Activated CD4-positive, alpha-beta memory T cell treated with anti-CD3 and anti-CD28 coated beads, Interleukin-2, amount 10 ng/mL, durations not matched to agents 7 days and 5 days (primary cell): ENCODE results near the gene HIP1R. TPM values are rescaled to one million over a fixed set of nuclear protein-coding genes. Genes with fewer than 3 reads are reported as not detected.

Source experiments
- CTCF ChIA-PET: fragments of 350-600 bp; sonication (Branson Sonifier 250); formaldehyde crosslinking; loops from one replicate; lab custom pipeline; 2021; ENCODE audit warnings: antibody characterized with exemption, inconsistent platforms; lab: Charles Lee
- POLR2A ChIA-PET: fragments of 350-600 bp; sonication (Branson Sonifier 250); formaldehyde crosslinking; loops from one replicate; lab custom pipeline; 2021; ENCODE audit warnings: antibody characterized with exemption; lab: Charles Lee
- DNase-seq: peaks from one replicate; pipeline ENCODE4 v3.0.0-alpha.2; 2020
- H3K27ac Mint-ChIP-seq: one replicate; pipeline ENCODE4 v1.8.0; 2021; ENCODE audit warnings: mild to moderate bottlenecking, mixed read lengths
- H3K27me3 Mint-ChIP-seq: one replicate; pipeline ENCODE4 v1.8.0; 2021; ENCODE audit warnings: mixed read lengths
- H3K36me3 Mint-ChIP-seq: one replicate; pipeline ENCODE4 v1.8.0; 2021; ENCODE audit warnings: low read depth, mixed read lengths
- H3K4me1 Mint-ChIP-seq: one replicate; pipeline ENCODE4 v1.8.0; 2021; ENCODE audit warnings: mixed read lengths
- H3K4me3 Mint-ChIP-seq: one replicate; pipeline ENCODE4 v1.8.0; 2021; ENCODE audit warnings: mild to moderate bottlenecking, mixed read lengths
- H3K9me3 Mint-ChIP-seq: one replicate; pipeline ENCODE4 v1.8.0; 2021; ENCODE audit warnings: mixed read lengths
- total RNA-seq, 2 experiments: library from RNA; stranded (reverse); gene quantifications; one replicate each; pipeline ENCODE4 v1.2.3, GENCODE V29; 2021

The HIP1R gene
- total RNA-seq, 2 experiments from 2014 or later, result 23.4 to 24.7 TPM

- ChIA-PET POLR2A (interaction anchor here (0.8 to 1.6 kb wide), 3 partner anchors 10 to 406 kb away, joined by 3 to 5 read pairs (median 3); no protein-coding TSS in a partner anchor), CTCF (interaction anchor here (1.0 to 4.7 kb wide), 4 partner anchors 9 to 104 kb away, joined by 3 to 74 read pairs (median 15); partner anchors contain the start of gene ABCB9)
- Mint-ChIP-seq H3K27me3 (no peaks in the 10 kb centered on the region), H3K27ac (no peak overlapping the region), H3K4me1 (no peaks in the 10 kb centered on the region), H3K4me3 (no peak overlapping the region), H3K36me3 (peaks cover 16% of the 10 kb centered on the region), H3K9me3 (no peaks in the 10 kb centered on the region)
- no peak for DNase-seq
Observed at GRCh38 chr12:122862110-122862634, 26.9 kb downstream of the HIP1R start.

- H3K9me3 Mint-ChIP-seq, result no peaks in the 10 kb centered on the region
- POLR2A ChIA-PET, result interaction anchor here (1.0 to 1.3 kb wide), 2 partner anchors 16 to 25 kb away, joined by 3 read pairs; no protein-coding TSS in a partner anchor
Observed at GRCh38 chr12:122862872-122863701, 27.8 kb downstream of the HIP1R start.

GRCh38 chr12:122864894-122865253 lies 29.6 kb downstream of the HIP1R start:
- CTCF ChIA-PET, result interaction anchor here (0.8 to 2.0 kb wide), 4 partner anchors 15 to 373 kb away, joined by 3 to 7 read pairs (median 4); no protein-coding TSS in a partner anchor
- Mint-ChIP-seq H3K4me1 (no peaks in the 10 kb centered on the region), H3K9me3 (no peaks in the 10 kb centered on the region), H3K4me3 (no peak overlapping the region), H3K27ac (no peak overlapping the region), H3K27me3 (no peaks in the 10 kb centered on the region), H3K36me3 (peaks cover 31% of the 10 kb centered on the region)
- no peak for DNase-seq
- POLR2A ChIA-PET, result interaction anchor here (0.9 to 1.5 kb wide), 2 partner anchors 12 to 35 kb away, joined by 3 to 4 read pairs; no protein-coding TSS in a partner anchor

More at GRCh38 chr12:122862872-122863701, 27.8 kb downstream of the HIP1R start:
- Mint-ChIP-seq H3K36me3 (peaks cover 16% of the 10 kb centered on the region), H3K4me3 (no peak overlapping the region), H3K4me1 (no peaks in the 10 kb centered on the region), H3K27ac (peak overlapping the region; percentile 31), H3K27me3 (no peaks in the 10 kb centered on the region)
- CTCF ChIA-PET, result interaction anchor here (4.7 kb wide), 1 partner anchor 90 kb away, joined by 74 read pairs; no protein-coding TSS in a partner anchor
- no peak for DNase-seq

GRCh38 chr12:122865268-122866231 lies 30.3 kb downstream of the HIP1R start:
- Mint-ChIP-seq H3K9me3 (no peaks in the 10 kb centered on the region), H3K36me3 (peaks cover 38% of the 10 kb centered on the region), H3K27ac (no peak overlapping the region), H3K4me3 (no peak overlapping the region), H3K4me1 (no peaks in the 10 kb centered on the region), H3K27me3 (no peaks in the 10 kb centered on the region)
- CTCF ChIA-PET, result interaction anchor here (0.6 to 2.0 kb wide), 5 partner anchors 14 to 373 kb away, joined by 3 to 7 read pairs (median 3); no protein-coding TSS in a partner anchor
- no peak for DNase-seq
- POLR2A ChIA-PET, result interaction anchor here (0.9 to 1.5 kb wide), 2 partner anchors 11 to 34 kb away, joined by 3 to 4 read pairs; no protein-coding TSS in a partner anchor

GRCh38 chr12:122866379-122866778 lies 31.1 kb downstream of the HIP1R start:
- no peak for DNase-seq
- Mint-ChIP-seq H3K27ac (no peak overlapping the region), H3K4me1 (peaks cover 8% of the 10 kb centered on the region), H3K36me3 (peaks cover 46% of the 10 kb centered on the region), H3K4me3 (no peak overlapping the region), H3K9me3 (no peaks in the 10 kb centered on the region), H3K27me3 (no peaks in the 10 kb centered on the region)
- ChIA-PET CTCF (interaction anchor here (0.6 kb wide), 1 partner anchor 54 kb away, joined by 3 read pairs; no protein-coding TSS in a partner anchor), POLR2A (interaction anchor here (2.4 kb wide), 1 partner anchor 81 kb away, joined by 6 read pairs; no protein-coding TSS in a partner anchor)

- peaks cover 15% of the 10 kb centered on the region for H3K4me1 Mint-ChIP-seq
- no peak overlapping the region for H3K4me3 Mint-ChIP-seq
- no peaks in the 10 kb centered on the region for H3K9me3 Mint-ChIP-seq
- ChIA-PET POLR2A (interaction anchor here (1.1 to 2.4 kb wide), 3 partner anchors 14 to 80 kb away, joined by 3 to 6 read pairs (median 3); no protein-coding TSS in a partner anchor), CTCF (no interaction called here)
- H3K36me3 Mint-ChIP-seq, result peaks cover 50% of the 10 kb centered on the region
- no peaks in the 10 kb centered on the region for H3K27me3 Mint-ChIP-seq
- H3K27ac Mint-ChIP-seq, result no peak overlapping the region
- DNase-seq, result no peak
Observed at GRCh38 chr12:122866950-122867607, 31.8 kb downstream of the HIP1R start.

GRCh38 chr12:122867691-122868461 lies 32.6 kb downstream of the HIP1R start:
- H3K4me3 Mint-ChIP-seq, result no peak overlapping the region
- H3K27me3 Mint-ChIP-seq, result peaks cover 1% of the 10 kb centered on the region
- no peaks in the 10 kb centered on the region for H3K9me3 Mint-ChIP-seq
- peaks cover 23% of the 10 kb centered on the region for H3K4me1 Mint-ChIP-seq
- DNase-seq, result no peak
- no peak overlapping the region for H3K27ac Mint-ChIP-seq
- CTCF ChIA-PET, result interaction anchor here (1.0 kb wide), 1 partner anchor 63 kb away, joined by 3 read pairs; no protein-coding TSS in a partner anchor
- H3K36me3 Mint-ChIP-seq, result peaks cover 54% of the 10 kb centered on the region
- POLR2A ChIA-PET, result interaction anchor here (1.1 to 2.4 kb wide), 3 partner anchors 13 to 79 kb away, joined by 3 to 6 read pairs (median 3); no protein-coding TSS in a partner anchor

GRCh38 chr12:122868471-122869177 lies 33.4 kb downstream of the HIP1R start:
- no peak overlapping the region for H3K27ac Mint-ChIP-seq
- ChIA-PET CTCF (interaction anchor here (1.0 kb wide), 1 partner anchor 62 kb away, joined by 3 read pairs; no protein-coding TSS in a partner anchor), POLR2A (interaction anchor here (2.4 kb wide), 1 partner anchor 78 kb away, joined by 6 read pairs; no protein-coding TSS in a partner anchor)
- H3K27me3 Mint-ChIP-seq, result peaks cover 1% of the 10 kb centered on the region
- no peaks in the 10 kb centered on the region for H3K9me3 Mint-ChIP-seq
- no peak for DNase-seq
- H3K4me3 Mint-ChIP-seq, result no peak overlapping the region
- H3K36me3 Mint-ChIP-seq, result peaks cover 59% of the 10 kb centered on the region
- H3K4me1 Mint-ChIP-seq, result peaks cover 30% of the 10 kb centered on the region

GRCh38 chr12:122869207-122869973 lies 34.1 kb downstream of the HIP1R start:
- H3K4me1 Mint-ChIP-seq, result peaks cover 38% of the 10 kb centered on the region
- peaks cover 1% of the 10 kb centered on the region for H3K27me3 Mint-ChIP-seq
- ChIA-PET CTCF (interaction anchor here (0.7 to 1.5 kb wide), 3 partner anchors 61 to 369 kb away, joined by 3 read pairs; no protein-coding TSS in a partner anchor), POLR2A (interaction anchor here (1.4 to 4.0 kb wide), 2 partner anchors 24 to 29 kb away, joined by 3 to 23 read pairs; no protein-coding TSS in a partner anchor)
- H3K27ac Mint-ChIP-seq, result no peak overlapping the region
- peaks cover 65% of the 10 kb centered on the region for H3K36me3 Mint-ChIP-seq
- H3K9me3 Mint-ChIP-seq, result no peaks in the 10 kb centered on the region
- no peak overlapping the region for H3K4me3 Mint-ChIP-seq
- DNase-seq, result no peak
